GM12892 (cell line): Measurements from ENCODE around the gene SERPINA9.

Source experiments
- POLR2A ChIP-seq: IDR thresholded peaks from 2 replicates; pipeline ENCODE4 v1.6.1; 2011; ENCODE audit warnings: low read depth, low read length, control low read depth
- POLR2AphosphoS5 ChIP-seq: IDR thresholded peaks from 2 replicates; pipeline ENCODE4 v1.6.1; 2011; ENCODE audit warnings: low read depth, low read length, control low read depth
- TAF1 ChIP-seq: IDR thresholded peaks from 2 replicates; pipeline ENCODE4 v1.6.1; 2011; ENCODE audit warnings: low read depth, mild to moderate bottlenecking, control low read depth, low read length, borderline replicate concordance

- TF ChIP-seq POLR2A: no peak
- no peak for TF ChIP-seq TAF1
- TF ChIP-seq POLR2AphosphoS5: no peak
Observed at GRCh38 chr14:94426526-94426925, 49.5 kb downstream of the SERPINA9 start.
